AG04449 (cell line): ENCODE results near the gene FYCO1.

ENCODE experiments used
- CTCF ChIA-PET: fragments of 350-600 bp; formaldehyde crosslinking; extraction: SDS; loops from one replicate; lab custom pipeline; 2021; ENCODE audit warnings: antibody characterized with exemption; lab: Yijun Ruan, JAX
- POLR2A ChIA-PET: fragments of 400-600, 350-600 bp; formaldehyde crosslinking; extraction: SDS; loops from one replicate; lab custom pipeline; 2020; ENCODE audit warnings: antibody characterized with exemption, inconsistent platforms; lab: Yijun Ruan, JAX
- DNase-seq: peaks from one replicate; pipeline ENCODE4 v3.0.0-alpha.2; 2010; ENCODE audit warnings: low read depth, low spot score
- H3K4me3 ChIP-seq: 2 replicates; pipeline ENCODE4 v1.5.1; 2011; ENCODE audit warnings: low read depth, mild to moderate bottlenecking, control low read depth, low read length
- TF ChIP-seq, protein P1 (sequence below): IDR thresholded peaks from one replicate; pipeline ENCODE4 v1.5.1; 2011; ENCODE audit warnings: mild to moderate bottlenecking, moderate library complexity, low read length, control low read depth, inconsistent platforms; ENCODE audit not compliant: insufficient read depth; ENCODE audit errors: missing control alignments

The FYCO1 gene

DNA sequence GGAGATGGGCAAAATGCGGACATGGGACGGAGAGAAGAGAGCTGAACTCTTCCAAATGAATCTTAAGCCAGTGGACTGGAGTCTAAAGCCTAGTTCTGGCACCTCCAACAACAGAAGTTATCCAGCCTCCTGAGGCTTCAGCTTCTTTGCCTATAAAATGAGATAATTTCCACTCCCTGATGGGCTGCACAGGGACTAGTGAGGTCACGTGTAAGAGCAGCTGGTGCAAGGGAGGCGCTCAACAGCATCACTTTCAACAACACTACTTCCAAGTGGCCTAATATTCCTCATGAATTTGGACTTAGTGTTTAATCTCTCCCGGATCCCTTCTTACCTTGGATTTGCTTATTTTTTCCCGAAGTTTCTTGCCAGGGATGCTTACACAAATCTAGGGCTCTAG is 43.7 kb downstream of the FYCO1 start:
- TF ChIP-seq, protein P1, sequence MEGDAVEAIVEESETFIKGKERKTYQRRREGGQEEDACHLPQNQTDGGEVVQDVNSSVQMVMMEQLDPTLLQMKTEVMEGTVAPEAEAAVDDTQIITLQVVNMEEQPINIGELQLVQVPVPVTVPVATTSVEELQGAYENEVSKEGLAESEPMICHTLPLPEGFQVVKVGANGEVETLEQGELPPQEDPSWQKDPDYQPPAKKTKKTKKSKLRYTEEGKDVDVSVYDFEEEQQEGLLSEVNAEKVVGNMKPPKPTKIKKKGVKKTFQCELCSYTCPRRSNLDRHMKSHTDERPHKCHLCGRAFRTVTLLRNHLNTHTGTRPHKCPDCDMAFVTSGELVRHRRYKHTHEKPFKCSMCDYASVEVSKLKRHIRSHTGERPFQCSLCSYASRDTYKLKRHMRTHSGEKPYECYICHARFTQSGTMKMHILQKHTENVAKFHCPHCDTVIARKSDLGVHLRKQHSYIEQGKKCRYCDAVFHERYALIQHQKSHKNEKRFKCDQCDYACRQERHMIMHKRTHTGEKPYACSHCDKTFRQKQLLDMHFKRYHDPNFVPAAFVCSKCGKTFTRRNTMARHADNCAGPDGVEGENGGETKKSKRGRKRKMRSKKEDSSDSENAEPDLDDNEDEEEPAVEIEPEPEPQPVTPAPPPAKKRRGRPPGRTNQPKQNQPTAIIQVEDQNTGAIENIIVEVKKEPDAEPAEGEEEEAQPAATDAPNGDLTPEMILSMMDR, result no peak
- CTCF ChIA-PET, result interaction anchor here (0.8 to 36.2 kb wide), 6 partner anchors 8 to 131 kb away, joined by 3 to 918 read pairs (median 4); no protein-coding TSS in a partner anchor

DNA sequence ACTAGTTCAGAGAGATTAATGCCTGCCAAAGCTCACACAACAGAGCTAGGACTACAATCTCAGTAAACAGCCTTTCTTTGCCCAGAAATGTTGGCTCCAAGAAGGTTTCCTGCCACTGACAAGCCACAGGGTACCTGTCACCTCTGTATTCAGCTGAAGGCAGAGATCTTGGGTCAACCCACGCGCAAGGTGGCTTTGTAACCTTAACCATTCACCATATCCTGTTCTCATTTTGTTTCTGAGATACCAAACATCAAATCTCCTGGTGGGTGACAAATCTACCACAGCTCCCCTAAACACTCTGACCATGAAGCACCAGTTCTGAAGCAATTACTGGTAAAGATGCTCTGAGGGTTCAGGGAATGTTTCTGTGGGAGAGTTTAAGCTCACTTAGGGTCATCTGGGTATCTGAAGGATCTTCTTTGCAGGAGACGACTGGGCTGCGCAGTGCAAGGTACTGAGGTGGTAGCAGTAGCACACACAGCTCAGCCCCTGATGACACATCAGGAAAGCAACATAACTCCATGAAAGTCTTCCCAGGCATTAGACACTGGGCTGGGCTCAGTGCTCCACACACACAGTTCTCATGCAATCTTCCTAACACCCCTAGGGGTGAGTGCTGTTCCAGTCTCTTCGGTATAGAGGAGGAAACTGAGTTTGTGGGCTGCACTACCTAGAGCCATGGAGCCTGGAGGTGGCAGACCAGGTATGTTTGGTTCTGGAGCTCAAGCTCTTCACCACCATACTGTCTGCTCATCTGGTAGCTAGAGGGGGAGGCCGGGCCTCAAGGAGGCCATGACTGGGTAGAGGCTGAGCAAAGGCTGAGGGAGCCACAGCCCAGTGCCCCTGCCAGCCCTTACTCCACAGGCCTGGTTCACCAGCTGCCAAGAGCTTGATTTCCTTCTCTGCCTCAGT is 44.7 kb downstream of the FYCO1 start:
- CTCF ChIA-PET, result interaction anchor here (0.5 to 36.2 kb wide), 10 partner anchors 10 to 259 kb away, joined by 3 to 918 read pairs (median 4); no protein-coding TSS in a partner anchor
- TF ChIP-seq, protein P1, result no peak
- POLR2A ChIA-PET, result no interaction called here
- no peak overlapping the region for H3K4me3 ChIP-seq
- DNase-seq, result no peak

More for the DNA sequence above, 43.7 kb downstream of the FYCO1 start:
- POLR2A ChIA-PET, result no interaction called here
- H3K4me3 ChIP-seq, result no peak overlapping the region
- DNase-seq, result no peak

DNA sequence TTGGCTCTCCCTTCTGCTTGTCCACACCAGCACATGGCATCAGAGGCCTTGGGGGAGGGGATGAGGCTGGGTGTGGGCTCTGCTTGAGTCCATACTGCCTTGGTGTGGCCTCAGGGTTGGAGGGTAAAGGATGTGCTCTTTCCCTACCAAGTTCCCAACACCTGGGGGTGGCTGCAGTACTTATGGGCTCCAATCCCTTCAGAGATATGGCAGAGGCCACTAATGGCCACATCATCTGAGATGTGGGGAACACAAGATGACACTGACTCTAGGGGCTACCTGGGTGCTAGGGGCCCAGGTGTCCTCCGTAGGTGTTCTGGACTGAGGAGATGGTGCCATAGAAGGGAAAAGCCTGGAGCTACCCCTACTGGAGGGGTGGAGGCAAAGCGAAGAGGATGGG is 45.5 kb downstream of the FYCO1 start:
- DNase-seq, result no peak
- ChIA-PET CTCF (interaction anchor here (0.5 to 36.2 kb wide), 7 partner anchors 9 to 259 kb away, joined by 3 to 918 read pairs (median 5); no protein-coding TSS in a partner anchor), POLR2A (no interaction called here)
- no peak overlapping the region for H3K4me3 ChIP-seq
- TF ChIP-seq, protein P1, result no peak

- no peak overlapping the region for H3K4me3 ChIP-seq
- DNase-seq, result no peak
- ChIA-PET POLR2A (no interaction called here), CTCF (interaction anchor here (2.1 to 36.2 kb wide), 2 partner anchors 20 to 134 kb away, joined by 5 to 918 read pairs; no protein-coding TSS in a partner anchor)
- TF ChIP-seq, protein P1, result no peak
These were observed 46.2 kb downstream of the FYCO1 start for GRCh38 chr3:45949432-45949831.

GRCh38 chr3:45948881-45949280 is 46.7 kb downstream of the FYCO1 start:
- POLR2A ChIA-PET, result no interaction called here
- H3K4me3 ChIP-seq, result no peak overlapping the region
- CTCF ChIA-PET, result interaction anchor here (1.0 to 36.2 kb wide), 4 partner anchors 10 to 134 kb away, joined by 3 to 918 read pairs (median 18); no protein-coding TSS in a partner anchor
- TF ChIP-seq, protein P1, result no peak
- no peak for DNase-seq

DNA sequence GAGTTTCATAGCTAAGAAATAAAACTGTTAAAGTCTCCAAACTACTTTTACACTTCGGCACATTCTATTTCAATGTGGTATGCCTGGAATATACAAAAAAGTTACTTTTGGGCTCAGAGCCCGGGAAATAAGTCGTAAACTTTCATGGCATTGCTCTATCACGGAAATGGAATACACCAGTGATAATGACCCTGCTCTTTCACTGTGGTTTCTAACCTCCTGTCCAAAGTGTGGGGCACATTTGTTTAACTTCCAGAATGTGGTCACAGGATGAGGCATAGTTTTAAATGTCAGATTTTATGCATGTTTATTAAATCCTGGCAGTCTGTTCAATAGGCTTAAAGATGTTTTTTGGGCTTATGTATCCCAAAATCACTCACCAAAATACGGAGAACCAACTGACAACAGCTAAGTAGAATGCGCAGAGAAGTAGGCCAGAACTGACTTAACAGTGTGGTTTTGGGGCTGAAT is 47.3 kb downstream of the FYCO1 start:
- TF ChIP-seq, protein P1, result no peak
- POLR2A ChIA-PET, result interaction anchor here (1.0 kb wide), 1 partner anchor 39 kb away, joined by 3 read pairs; no protein-coding TSS in a partner anchor
- CTCF ChIA-PET, result interaction anchor here (1.0 to 36.2 kb wide), 4 partner anchors 10 to 135 kb away, joined by 3 to 918 read pairs (median 18); no protein-coding TSS in a partner anchor
- DNase-seq, result peak; percentile 69
- H3K4me3 ChIP-seq, result no peak overlapping the region
